Measurements from ENCODE around the gene DNAAF3. TPM values are rescaled to one million over a fixed set of nuclear protein-coding genes. Genes with fewer than 3 reads are reported as not detected.
"Not testable (repeated sequence)": the region's sequence is repeated elsewhere in the genome, so short reads cannot be mapped to it uniquely, and the experiment has no call there.

DNAAF3 gene
- total RNA-seq, 2 experiments from 2014 or later: not detected

- CTCF ChIA-PET: interaction anchor here (0.6 to 2.0 kb wide), 4 partner anchors 13 to 303 kb away, joined by 3 to 7 read pairs (median 3); partner anchors contain the start of gene ZNF628
- peaks cover 19% of the 10 kb centered on the region for H3K4me1 Mint-ChIP-seq
- no peaks in the 10 kb centered on the region for H3K36me3 Mint-ChIP-seq (ENCODE audit: low read depth)
Measured at GRCh38 chr19:55173186-55173713, 6.8 kb upstream of the DNAAF3 start.

GRCh38 chr19:55172741-55173140 lies 6.3 kb upstream of the DNAAF3 start:
- Mint-ChIP-seq H3K9me3 (peaks cover 9% of the 10 kb centered on the region), H3K27ac (no peak overlapping the region), H3K4me3 (peak overlapping the region; percentile 47), H3K27me3 (peaks cover 63% of the 10 kb centered on the region), H3K4me1 (peaks cover 19% of the 10 kb centered on the region), H3K36me3 (ENCODE audit: low read depth) (no peaks in the 10 kb centered on the region)
- ChIA-PET CTCF (interaction anchor here (0.9 to 2.0 kb wide), 2 partner anchors 12 to 303 kb away, joined by 3 to 7 read pairs; partner anchors contain the start of gene ZNF628), POLR2A (no interaction called here)
- DNase-seq: no peak

More at GRCh38 chr19:55173186-55173713, 6.8 kb upstream of the DNAAF3 start:
- Mint-ChIP-seq H3K27me3 (peaks cover 63% of the 10 kb centered on the region), H3K9me3 (peaks cover 9% of the 10 kb centered on the region), H3K4me3 (peak overlapping the region; percentile 57), H3K27ac (no peak overlapping the region)
- DNase-seq: no peak
- POLR2A ChIA-PET: no interaction called here

GRCh38 chr19:55172318-55172717 lies 5.9 kb upstream of the DNAAF3 start:
- Mint-ChIP-seq H3K4me3 (peak overlapping the region; percentile 47), H3K27me3 (peaks cover 63% of the 10 kb centered on the region)

GRCh38 chr19:55171440-55171839 lies 5.0 kb upstream of the DNAAF3 start:
- CTCF ChIA-PET: interaction anchor here (0.6 to 1.0 kb wide), 4 partner anchors 8 to 245 kb away, joined by 3 read pairs; partner anchors contain the start of gene SYT5
- DNase-seq: no peak
- no peaks in the 10 kb centered on the region for H3K36me3 Mint-ChIP-seq (ENCODE audit: low read depth)
- peaks cover 27% of the 10 kb centered on the region for H3K4me1 Mint-ChIP-seq
- peaks cover 6% of the 10 kb centered on the region for H3K9me3 Mint-ChIP-seq
- peaks cover 63% of the 10 kb centered on the region for H3K27me3 Mint-ChIP-seq
- no peak overlapping the region for H3K27ac Mint-ChIP-seq
- POLR2A ChIA-PET: interaction anchor here (0.6 to 0.7 kb wide), 2 partner anchors 80 to 314 kb away, joined by 3 read pairs; no protein-coding TSS in a partner anchor
- H3K4me3 Mint-ChIP-seq: no peak overlapping the region

More at GRCh38 chr19:55172318-55172717, 5.9 kb upstream of the DNAAF3 start:
- H3K27ac Mint-ChIP-seq; POLR2A ChIA-PET; DNase-seq; H3K9me3 Mint-ChIP-seq; H3K36me3 Mint-ChIP-seq (ENCODE audit: low read depth): not testable (repeated sequence)
- H3K4me1 Mint-ChIP-seq: peaks cover 19% of the 10 kb centered on the region
- CTCF ChIA-PET: interaction anchor here (2.0 kb wide), 1 partner anchor 12 kb away, joined by 7 read pairs; no protein-coding TSS in a partner anchor

- CTCF ChIA-PET: interaction anchor here (1.2 kb wide), 1 partner anchor 8 kb away, joined by 3 read pairs; no protein-coding TSS in a partner anchor
- DNase-seq: no peak
- Mint-ChIP-seq H3K4me1 (peaks cover 22% of the 10 kb centered on the region), H3K27me3 (peaks cover 74% of the 10 kb centered on the region), H3K9me3 (no peaks in the 10 kb centered on the region), H3K4me3 (no peak overlapping the region), H3K36me3 (ENCODE audit: low read depth) (no peaks in the 10 kb centered on the region), H3K27ac (no peak overlapping the region)
- POLR2A ChIA-PET: no interaction called here
Measured at GRCh38 chr19:55169136-55169535, 2.7 kb upstream of the DNAAF3 start.

GRCh38 chr19:55165952-55166529 lies 372 bp downstream of the DNAAF3 start:
- H3K27me3 Mint-ChIP-seq: peaks cover 50% of the 10 kb centered on the region
- H3K4me3 Mint-ChIP-seq: peak overlapping the region; percentile 79
- no peaks in the 10 kb centered on the region for H3K36me3 Mint-ChIP-seq (ENCODE audit: low read depth)
- CTCF ChIA-PET: interaction anchor here (1.1 to 2.3 kb wide), 6 partner anchors 15 to 125 kb away, joined by 3 to 7 read pairs (median 3); no protein-coding TSS in a partner anchor
- peaks cover 12% of the 10 kb centered on the region for H3K4me1 Mint-ChIP-seq
- H3K27ac Mint-ChIP-seq: no peak overlapping the region
- POLR2A ChIA-PET: interaction anchor here (0.5 kb wide), 2 partner anchors 96 to 968 kb away, joined by 3 read pairs; no protein-coding TSS in a partner anchor
- H3K9me3 Mint-ChIP-seq: no peaks in the 10 kb centered on the region
- DNase-seq: peak; percentile 48

GRCh38 chr19:55161571-55162322 lies 4.7 kb downstream of the DNAAF3 start:
- Mint-ChIP-seq H3K4me1 (peaks cover 19% of the 10 kb centered on the region), H3K27me3 (peaks cover 34% of the 10 kb centered on the region), H3K36me3 (ENCODE audit: low read depth) (no peaks in the 10 kb centered on the region), H3K27ac (no peak overlapping the region), H3K9me3 (no peaks in the 10 kb centered on the region), H3K4me3 (no peak overlapping the region)
- CTCF ChIA-PET: interaction anchor here (1.1 to 2.4 kb wide), 4 partner anchors 10 to 81 kb away, joined by 4 to 8 read pairs (median 6); partner anchors contain the start of gene SYT5
- POLR2A ChIA-PET: no interaction called here
- no peak for DNase-seq

GRCh38 chr19:55160986-55161365 lies 5.4 kb downstream of the DNAAF3 start:
- no peak overlapping the region for H3K27ac Mint-ChIP-seq
- H3K4me1 Mint-ChIP-seq: peaks cover 17% of the 10 kb centered on the region
- CTCF ChIA-PET: interaction anchor here (0.5 to 2.5 kb wide), 19 partner anchors 9 to 314 kb away, joined by 3 to 11 read pairs (median 5); partner anchors contain the start of gene SYT5
- H3K27me3 Mint-ChIP-seq: peaks cover 29% of the 10 kb centered on the region
- H3K4me3 Mint-ChIP-seq: no peak overlapping the region
- POLR2A ChIA-PET: no interaction called here
- no peaks in the 10 kb centered on the region for H3K36me3 Mint-ChIP-seq (ENCODE audit: low read depth)
- no peak for DNase-seq
- H3K9me3 Mint-ChIP-seq: no peaks in the 10 kb centered on the region

GRCh38 chr19:55160128-55160985 lies 6.1 kb downstream of the DNAAF3 start:
- H3K4me3 Mint-ChIP-seq: no peak overlapping the region
- no peaks in the 10 kb centered on the region for H3K9me3 Mint-ChIP-seq
- peaks cover 23% of the 10 kb centered on the region for H3K27me3 Mint-ChIP-seq
- POLR2A ChIA-PET: no interaction called here
- CTCF ChIA-PET: interaction anchor here (0.5 to 2.5 kb wide), 26 partner anchors 9 to 494 kb away, joined by 3 to 11 read pairs (median 4); partner anchors contain the start of genes SYT5 and U2AF2
- H3K27ac Mint-ChIP-seq: no peak overlapping the region
- no peaks in the 10 kb centered on the region for H3K36me3 Mint-ChIP-seq (ENCODE audit: low read depth)
- peak; percentile 91 for DNase-seq
- H3K4me1 Mint-ChIP-seq: peaks cover 17% of the 10 kb centered on the region

GRCh38 chr19:55158848-55159749 lies 7.3 kb downstream of the DNAAF3 start:
- no peaks in the 10 kb centered on the region for H3K9me3 Mint-ChIP-seq
- CTCF ChIA-PET: interaction anchor here (0.7 to 2.5 kb wide), 13 partner anchors 8 to 433 kb away, joined by 3 to 11 read pairs (median 5); partner anchors contain the start of gene SYT5
- H3K36me3 Mint-ChIP-seq (ENCODE audit: low read depth): no peaks in the 10 kb centered on the region
- POLR2A ChIA-PET: no interaction called here
- DNase-seq: no peak
- H3K4me1 Mint-ChIP-seq: peaks cover 22% of the 10 kb centered on the region
- H3K27ac Mint-ChIP-seq: no peak overlapping the region
- peaks cover 16% of the 10 kb centered on the region for H3K27me3 Mint-ChIP-seq
- H3K4me3 Mint-ChIP-seq: no peak overlapping the region

GRCh38 chr19:55158423-55158822 lies 8.0 kb downstream of the DNAAF3 start:
- H3K4me3 Mint-ChIP-seq: no peak overlapping the region
- H3K27ac Mint-ChIP-seq: peak overlapping the region; percentile 19
- peaks cover 27% of the 10 kb centered on the region for H3K4me1 Mint-ChIP-seq
- no peaks in the 10 kb centered on the region for H3K36me3 Mint-ChIP-seq (ENCODE audit: low read depth)
- ChIA-PET POLR2A (interaction anchor here (0.6 kb wide), 1 partner anchor 489 kb away, joined by 3 read pairs; no protein-coding TSS in a partner anchor), CTCF (no interaction called here)
- H3K27me3 Mint-ChIP-seq: peaks cover 12% of the 10 kb centered on the region
- DNase-seq: no peak
- H3K9me3 Mint-ChIP-seq: peaks cover 4% of the 10 kb centered on the region
